Stimulated activated CD4-positive, alpha-beta T cell treated with anti-CD3 and anti-CD28 coated beads, Interleukin-4, amount 100 ng/mL, for 48 hours (primary cell): ENCODE results near the gene RNF123.

Experiments
- DNase-seq, 2 donors: peaks; one replicate each; pipeline ENCODE4 v3.0.0-alpha.2; 2020; ENCODE audit warnings: low read depth in 2 of 2

Gene RNF123

GRCh38 chr3:49703443-49703927 lies 14.1 kb downstream of the RNF123 start:
- peak; percentile 48 to 50 for DNase-seq

- DNase-seq: no peak
These were observed 14.6 kb downstream of the RNF123 start for GRCh38 chr3:49703956-49704355.

GRCh38 chr3:49704629-49705028 lies 15.3 kb downstream of the RNF123 start:
- no peak for DNase-seq

- DNase-seq: no peak
These were observed 16.1 kb downstream of the RNF123 start for GRCh38 chr3:49705390-49705960.

GRCh38 chr3:49706456-49707112 lies 17.2 kb downstream of the RNF123 start:
- DNase-seq: no peak

- no peak for DNase-seq
These were observed 17.7 kb downstream of the RNF123 start for GRCh38 chr3:49707113-49707480.

- no peak for DNase-seq
These were observed 20.5 kb downstream of the RNF123 start for GRCh38 chr3:49709852-49710251.

GRCh38 chr3:49711489-49711888 lies 22.1 kb downstream of the RNF123 start:
- DNase-seq: no peak

GRCh38 chr3:49712166-49712565 lies 22.8 kb downstream of the RNF123 start:
- DNase-seq: no peak

- no peak for DNase-seq
These were observed 23.4 kb downstream of the RNF123 start for GRCh38 chr3:49712631-49713317.

GRCh38 chr3:49713336-49714105 lies 24.2 kb downstream of the RNF123 start:
- no peak for DNase-seq

- DNase-seq: no peak
These were observed 25.6 kb downstream of the RNF123 start for GRCh38 chr3:49714728-49715550.

GRCh38 chr3:49715611-49716121 lies 26.3 kb downstream of the RNF123 start:
- DNase-seq: no peak

- DNase-seq: no peak
These were observed 26.8 kb downstream of the RNF123 start for GRCh38 chr3:49716169-49716568.

GRCh38 chr3:49716691-49717210 lies 27.4 kb downstream of the RNF123 start:
- DNase-seq: no peak

- DNase-seq: no peak
These were observed 28.0 kb downstream of the RNF123 start for GRCh38 chr3:49717211-49717958.

GRCh38 chr3:49717959-49718857 lies 28.9 kb downstream of the RNF123 start:
- DNase-seq: no peak

- no peak for DNase-seq
These were observed 29.5 kb downstream of the RNF123 start for GRCh38 chr3:49718858-49719213.

GRCh38 chr3:49719214-49719884 lies 30.0 kb downstream of the RNF123 start, which contains the start of gene AMIGO3:
Gene AMIGO3 (minus strand): TSS chr3:49719684. CDS start chr3:49719465, 219 bp downstream.
- DNase-seq: peak; percentile 87 to 92
